Neuronal stem cell (in vitro differentiated cells): ENCODE measurements around the gene TGDS.
A peak's percentile ranks its signal among the peaks of the same experiment; 100 is the strongest.

Source experiments
- DNase-seq: peaks from one replicate; pipeline ENCODE4 v3.0.0-alpha.2; 2013; ENCODE audit warnings: low spot score
- H2AFZ ChIP-seq: one replicate; pipeline ENCODE4 v1.6.1; 2013; ENCODE audit warnings: mild to moderate bottlenecking, low read length, inconsistent platforms
- H2AK5ac ChIP-seq: 2 replicates; pipeline ENCODE4 v1.6.1; 2013; ENCODE audit warnings: low read depth, mild to moderate bottlenecking, inconsistent platforms, low read length, moderate library complexity, mixed read lengths
- H2BK120ac ChIP-seq: 2 replicates; pipeline ENCODE4 v1.6.1; 2013; ENCODE audit warnings: low read depth, mild to moderate bottlenecking, inconsistent platforms, low read length, moderate library complexity, mixed read lengths
- H2BK12ac ChIP-seq: one replicate; pipeline ENCODE4 v1.6.1; 2013; ENCODE audit warnings: low read length, inconsistent platforms
- H2BK15ac ChIP-seq: 2 replicates; pipeline ENCODE4 v1.6.1; 2013; ENCODE audit warnings: mild to moderate bottlenecking, low read length, inconsistent platforms, mixed read lengths
- H2BK5ac ChIP-seq: one replicate; pipeline ENCODE4 v1.6.1; 2013; ENCODE audit warnings: inconsistent platforms, mild to moderate bottlenecking, low read length, moderate library complexity
- H3K14ac ChIP-seq: one replicate; pipeline ENCODE4 v1.6.1; 2013; ENCODE audit warnings: low read length, inconsistent platforms
- H3K18ac ChIP-seq: 2 replicates; pipeline ENCODE4 v1.6.1; 2013; ENCODE audit warnings: low read length, inconsistent platforms
- H3K23ac ChIP-seq: 2 replicates; pipeline ENCODE4 v1.6.1; 2013; ENCODE audit warnings: low read depth, mild to moderate bottlenecking, mixed read lengths, low read length, inconsistent platforms; ENCODE audit not compliant: poor library complexity
- H3K27ac ChIP-seq: replicated peaks from 3 replicates; pipeline ENCODE4 v1.5.1; 2013; ENCODE audit warnings: low read length, inconsistent platforms
- H3K27me3 ChIP-seq, 3 experiments: 2 replicates each; pipeline ENCODE4 v1.6.1; 2013; ENCODE audit warnings: low read length in 3 of 3, mild to moderate bottlenecking in 2 of 3, inconsistent platforms in 1 of 3, low read depth in 1 of 3, mixed read lengths in 1 of 3, moderate library complexity in 1 of 3; ENCODE audit not compliant: control insufficient read depth in 3 of 3, insufficient read depth in 3 of 3
- H3K36me3 ChIP-seq, 2 donors: replicated peaks in 1 of 2; 2 replicates each; pipeline ENCODE4 v1.6.1; 2013; ENCODE audit warnings: low read length in 2 of 2; ENCODE audit not compliant: control insufficient read depth in 2 of 2, insufficient read depth in 2 of 2
- H3K4ac ChIP-seq: 2 replicates; pipeline ENCODE4 v1.6.1; 2013; ENCODE audit warnings: inconsistent platforms, mild to moderate bottlenecking, low read length, moderate library complexity
- H3K4me1 ChIP-seq, 2 donors: 1 replicate in 1 of 2; 2 replicates in 1 of 2; pipeline ENCODE4 v1.6.1; 2013; ENCODE audit warnings: low read length in 2 of 2, low read depth in 1 of 2; ENCODE audit not compliant: control insufficient read depth in 2 of 2, insufficient read depth in 1 of 2
- H3K4me2 ChIP-seq: one replicate; pipeline ENCODE4 v1.6.1; 2013; ENCODE audit warnings: mild to moderate bottlenecking, low read length, inconsistent platforms; ENCODE audit not compliant: insufficient read depth, poor library complexity, severe bottlenecking
- H3K4me3 ChIP-seq, 2 donors: 2 replicates each; pipeline ENCODE4 v1.5.1; 2013; ENCODE audit warnings: low read length in 2 of 2, mild to moderate bottlenecking in 2 of 2, inconsistent platforms in 1 of 2, moderate library complexity in 1 of 2
- H3K79me1 ChIP-seq: one replicate; pipeline ENCODE4 v1.6.1; 2013; ENCODE audit warnings: low read depth, mild to moderate bottlenecking, inconsistent platforms, low read length, moderate library complexity
- H3K9ac ChIP-seq: one replicate; pipeline ENCODE4 v1.6.1; 2013; ENCODE audit warnings: mild to moderate bottlenecking, low read depth, low read length, inconsistent platforms; ENCODE audit not compliant: poor library complexity
- H3K9me3 ChIP-seq, 2 donors: replicated peaks in 1 of 2; 2 replicates each; pipeline versions ENCODE3 to v1.6.1; 2013; ENCODE audit warnings: low read length in 2 of 2, mild to moderate bottlenecking in 2 of 2, inconsistent platforms in 1 of 2, low read depth in 1 of 2, mixed read lengths in 1 of 2, moderate library complexity in 1 of 2; ENCODE audit not compliant: control insufficient read depth in 2 of 2, insufficient read depth in 1 of 2
- H4K8ac ChIP-seq: one replicate; pipeline ENCODE4 v1.6.1; 2013; ENCODE audit warnings: low read depth, mild to moderate bottlenecking, inconsistent platforms, low read length, moderate library complexity
- H4K91ac ChIP-seq: one replicate; pipeline ENCODE4 v1.6.1; 2013; ENCODE audit warnings: low read length, low read depth, mild to moderate bottlenecking, inconsistent platforms; ENCODE audit not compliant: poor library complexity
- WGBS, 2 donors: extraction: QIAGEN DNeasy Blood & Tissue Kit; methylation state at CpG; one replicate each; pipeline ENCODE4 v1.1.7; 2013; ENCODE audit warnings: missing lambda C conversion rate in 2 of 2, mixed read lengths in 1 of 2; ENCODE audit not compliant: insufficient read length in 2 of 2, insufficient replicate concordance in 1 of 2; ENCODE audit errors: extremely low coverage in 2 of 2; 5-methylcytosine and 5-hydroxymethylcytosine counted together

Gene TGDS

DNA sequence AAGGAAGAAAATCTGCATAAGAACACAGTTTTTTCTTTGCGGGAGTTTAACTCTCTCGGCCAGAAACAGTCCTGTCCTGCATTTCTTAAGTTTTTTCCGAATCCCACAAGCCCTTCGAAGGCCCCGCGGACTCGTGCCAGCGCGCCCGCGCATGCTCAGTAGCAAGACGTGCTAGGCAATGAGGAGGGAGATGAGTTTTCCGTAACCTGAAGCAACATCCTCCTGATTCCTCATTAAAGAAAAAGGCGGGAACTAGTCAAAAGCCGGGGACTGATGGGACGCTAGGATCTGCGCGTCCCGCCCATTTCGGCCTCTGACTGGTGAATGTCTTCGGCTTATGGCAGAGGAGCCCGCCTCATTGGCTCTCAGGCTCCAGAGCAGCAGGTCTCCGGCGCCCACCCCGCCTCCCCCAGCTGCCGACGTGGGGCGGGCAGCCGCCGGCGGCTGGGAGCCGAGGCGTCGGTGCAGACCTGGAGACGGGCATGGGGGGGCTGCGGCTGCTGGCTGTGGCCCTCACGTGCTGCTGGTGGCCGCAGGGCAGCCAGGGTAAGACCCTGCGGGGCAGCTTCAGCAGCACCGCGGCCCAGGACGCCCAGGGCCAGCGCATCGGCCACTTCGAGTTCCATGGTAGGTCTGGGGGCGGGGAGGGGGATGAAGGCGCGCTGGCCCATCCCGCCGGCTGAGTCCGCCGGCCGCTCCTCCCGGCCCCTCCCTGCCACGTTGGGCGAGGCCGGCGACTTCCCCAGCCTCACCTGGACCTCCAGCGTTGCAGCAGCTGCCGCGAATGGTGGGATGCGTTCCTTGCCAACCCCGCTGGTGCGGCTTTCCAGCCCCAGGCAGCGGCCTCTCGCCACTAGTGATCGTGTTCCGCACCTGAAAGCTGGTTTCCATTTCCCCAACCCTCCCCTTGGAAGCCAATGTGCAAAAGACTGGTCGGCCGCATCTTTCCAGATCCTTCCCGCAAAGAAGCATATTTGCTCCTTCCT, 5.8 kb upstream of the TGDS start, which contains the start of gene GPR180:
TSS of gene GPR180 (plus strand) at position 412 of the 986 bp plus-strand sequence. CDS start at position 483, 71 bp downstream.
- H3K36me3 ChIP-seq = peaks cover 0 to 18% of the 10 kb centered on the region in 2 donors
- peak within 1 kb of the TSS; percentile 81 for H2BK12ac ChIP-seq
- peak within 1 kb of the TSS; percentile 3 for H2AK5ac ChIP-seq
- H3K4ac ChIP-seq = no peak within 1 kb of the TSS
- H3K14ac ChIP-seq = peak within 1 kb of the TSS; percentile 23
- peak within 1 kb of the TSS; percentile 75 for H4K91ac ChIP-seq
- H2AFZ ChIP-seq = peak within 1 kb of the TSS; percentile 91
- peak within 1 kb of the TSS; percentile 99 for H4K8ac ChIP-seq
- WGBS, 2 donors = no CpG with 5 or more reads among the region's 71 CpGs
- H2BK15ac ChIP-seq = peak within 1 kb of the TSS; percentile 47
- peak within 1 kb of the TSS; percentile 55 for H3K27ac ChIP-seq
- H2BK5ac ChIP-seq = peak within 1 kb of the TSS; percentile 59
- H3K18ac ChIP-seq = peak within 1 kb of the TSS; percentile 99
- peak within 1 kb of the TSS; percentile 75 for H3K23ac ChIP-seq
- DNase-seq = peak; percentile 96
- no peak within 1 kb of the TSS for H2BK120ac ChIP-seq
- H3K27me3 ChIP-seq = no peaks in the 10 kb centered on the region
- H3K4me1 ChIP-seq = peaks cover 0 to 5% of the 10 kb centered on the region in 2 donors
- H3K9ac ChIP-seq = peak within 1 kb of the TSS; percentile 90
- peaks cover 5 to 6% of the 10 kb centered on the region in 2 donors for H3K9me3 ChIP-seq
- H3K4me2 ChIP-seq = peak within 1 kb of the TSS; percentile 95
- H3K79me1 ChIP-seq = no peaks in the 10 kb centered on the region
- H3K4me3 ChIP-seq = peak within 1 kb of the TSS; percentile 80 to 83

DNA sequence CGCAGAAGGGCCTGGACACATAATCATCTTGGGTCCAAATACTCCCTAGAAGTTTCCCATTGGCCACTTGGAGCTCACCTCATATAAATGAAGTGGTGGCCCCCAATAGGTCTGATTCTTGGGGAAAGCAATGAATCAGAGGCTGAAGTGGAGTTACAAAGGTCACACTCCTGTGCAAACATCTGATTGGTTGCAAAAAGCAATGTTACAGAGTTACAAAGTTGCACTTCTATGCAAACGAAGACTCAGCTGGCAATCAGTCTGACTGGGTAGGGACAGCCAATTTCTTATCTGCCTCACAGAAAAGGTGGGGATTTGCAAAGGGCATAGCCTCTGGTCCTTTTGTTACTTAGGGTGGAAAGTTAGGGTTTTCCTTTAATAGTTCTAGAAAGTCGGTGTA, 3.9 kb upstream of the TGDS start:
- Histone ChIP-seq H3K18ac (no peak overlapping the region), H3K14ac (no peak overlapping the region), H3K27ac (no peak overlapping the region), H2BK15ac (no peak overlapping the region), H2AFZ (no peak overlapping the region), H3K79me1 (peaks cover 7% of the 10 kb centered on the region), H4K91ac (no peak overlapping the region), H3K4me1 (peaks cover 5 to 7% of the 10 kb centered on the region in 2 donors), H2BK5ac (no peak overlapping the region), H3K4me2 (no peak overlapping the region), H4K8ac (no peak overlapping the region), H3K36me3 (no peaks in the 10 kb centered on the region), H3K4me3 (no peak overlapping the region), H2AK5ac (no peak overlapping the region), H3K9ac (no peak overlapping the region), H3K27me3 (no peaks in the 10 kb centered on the region), H3K23ac (no peak overlapping the region), H3K4ac (no peak overlapping the region), H2BK120ac (no peak overlapping the region), H3K9me3 (peaks cover 5 to 6% of the 10 kb centered on the region in 2 donors), H2BK12ac (no peak overlapping the region)
- WGBS, 2 donors = no CpG with 5 or more reads among the region's 3 CpGs
- DNase-seq = no peak

GRCh38 chr13:94598281-94598680, 2.3 kb upstream of the TGDS start:
- H3K4me2 ChIP-seq = no peak overlapping the region
- peaks cover 7% of the 10 kb centered on the region for H3K79me1 ChIP-seq
- no peak overlapping the region for H4K8ac ChIP-seq
- H2BK12ac ChIP-seq = no peak overlapping the region
- H3K27ac ChIP-seq = no peak overlapping the region
- H4K91ac ChIP-seq = no peak overlapping the region
- H3K23ac ChIP-seq = no peak overlapping the region
- no peak overlapping the region for H3K14ac ChIP-seq
- no peak overlapping the region for H3K4me3 ChIP-seq
- H2AK5ac ChIP-seq = no peak overlapping the region
- no CpG with 5 or more reads among the region's 3 CpGs for WGBS, 2 donors
- H3K9ac ChIP-seq = no peak overlapping the region
- no peak overlapping the region for H2BK5ac ChIP-seq
- H3K9me3 ChIP-seq = peaks cover 5 to 6% of the 10 kb centered on the region in 2 donors
- H3K4me1 ChIP-seq = peaks cover 6% of the 10 kb centered on the region in 2 donors
- no peak overlapping the region for H3K18ac ChIP-seq
- peaks cover 0 to 5% of the 10 kb centered on the region in 2 donors for H3K36me3 ChIP-seq
- H3K4ac ChIP-seq = no peak overlapping the region
- H2BK15ac ChIP-seq = no peak overlapping the region
- no peak overlapping the region for H2BK120ac ChIP-seq
- DNase-seq = no peak
- no peaks in the 10 kb centered on the region for H3K27me3 ChIP-seq
- peak overlapping the region; percentile 30 for H2AFZ ChIP-seq

DNA sequence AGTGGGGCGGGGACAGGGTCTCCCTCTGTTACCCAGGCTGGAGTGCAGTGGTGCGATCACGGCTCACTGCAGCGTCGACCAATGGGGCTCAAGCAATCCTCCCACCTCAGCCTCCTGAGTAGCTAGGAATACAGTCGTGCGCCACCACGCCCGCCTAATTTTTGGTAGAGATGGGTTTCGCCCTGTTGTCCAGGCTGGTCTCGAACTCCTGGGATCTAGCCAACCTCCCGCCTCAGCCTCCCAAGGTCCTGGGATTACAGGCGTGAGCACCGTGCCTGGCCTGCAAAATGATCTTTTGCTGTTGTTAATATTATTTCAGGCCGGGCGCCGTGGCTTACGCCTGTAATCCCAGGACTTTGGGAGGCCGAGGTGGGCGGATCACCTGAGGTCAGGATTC, 621 bp upstream of the TGDS start:
- H2AK5ac ChIP-seq = no peak overlapping the region
- H3K14ac ChIP-seq = no peak overlapping the region
- no peak overlapping the region for H3K9ac ChIP-seq
- H3K9me3 ChIP-seq = peaks cover 5 to 6% of the 10 kb centered on the region in 2 donors
- H3K27ac ChIP-seq = no peak overlapping the region
- H3K18ac ChIP-seq = no peak overlapping the region
- no peaks in the 10 kb centered on the region for H3K27me3 ChIP-seq
- no peak overlapping the region for H2BK15ac ChIP-seq
- H3K4ac ChIP-seq = no peak overlapping the region
- no peak overlapping the region for H2BK5ac ChIP-seq
- H3K23ac ChIP-seq = no peak overlapping the region
- H3K4me2 ChIP-seq = peak overlapping the region; percentile 71
- H3K36me3 ChIP-seq = peaks cover 0 to 19% of the 10 kb centered on the region in 2 donors
- H3K4me3 ChIP-seq = peak overlapping the region in 1 of 2 donors; percentile 69
- peak overlapping the region; percentile 88 for H2AFZ ChIP-seq
- peaks cover 2 to 6% of the 10 kb centered on the region in 2 donors for H3K4me1 ChIP-seq
- H3K79me1 ChIP-seq = peaks cover 7% of the 10 kb centered on the region
- H4K8ac ChIP-seq = peak overlapping the region; percentile 83
- WGBS, 2 donors = no CpG with 5 or more reads among the region's 20 CpGs
- H4K91ac ChIP-seq = no peak overlapping the region
- H2BK12ac ChIP-seq = no peak overlapping the region
- no peak overlapping the region for H2BK120ac ChIP-seq
- no peak for DNase-seq
